HG03045 (cell line): ENCODE measurements around the gene JDP2.
A peak's percentile ranks its signal among the peaks of the same experiment; 100 is the strongest.

ENCODE experiments used
- ATAC-seq: cut with Tn5 transposase; IDR thresholded peaks from one replicate; pipeline ENCODE4 v1.9.1; 2021; ENCODE audit warnings: mild to moderate bottlenecking, moderate library complexity; ENCODE audit not compliant: unreplicated experiment

JDP2 gene

DNA sequence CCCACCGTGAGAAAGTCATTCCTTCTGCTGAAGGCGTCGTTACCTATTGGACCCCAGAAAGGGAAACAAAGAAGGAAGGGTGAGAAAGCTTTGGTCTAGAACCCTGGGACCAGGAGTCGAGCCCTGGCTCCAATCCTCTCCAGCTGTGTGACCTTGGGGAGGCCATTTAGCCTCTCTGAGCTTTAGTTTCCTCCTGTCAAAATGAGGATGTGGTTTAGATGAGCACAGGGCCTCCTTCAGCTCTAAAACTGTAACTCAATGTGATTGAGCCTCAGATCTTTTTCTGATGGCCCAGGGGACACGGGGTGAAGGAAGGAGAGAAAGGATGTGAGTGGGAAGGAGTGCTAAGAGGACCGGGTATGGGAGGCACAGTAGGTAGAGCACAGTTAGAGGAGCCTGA is 7.7 kb downstream of the JDP2 start:
- ATAC-seq, result no peak

DNA sequence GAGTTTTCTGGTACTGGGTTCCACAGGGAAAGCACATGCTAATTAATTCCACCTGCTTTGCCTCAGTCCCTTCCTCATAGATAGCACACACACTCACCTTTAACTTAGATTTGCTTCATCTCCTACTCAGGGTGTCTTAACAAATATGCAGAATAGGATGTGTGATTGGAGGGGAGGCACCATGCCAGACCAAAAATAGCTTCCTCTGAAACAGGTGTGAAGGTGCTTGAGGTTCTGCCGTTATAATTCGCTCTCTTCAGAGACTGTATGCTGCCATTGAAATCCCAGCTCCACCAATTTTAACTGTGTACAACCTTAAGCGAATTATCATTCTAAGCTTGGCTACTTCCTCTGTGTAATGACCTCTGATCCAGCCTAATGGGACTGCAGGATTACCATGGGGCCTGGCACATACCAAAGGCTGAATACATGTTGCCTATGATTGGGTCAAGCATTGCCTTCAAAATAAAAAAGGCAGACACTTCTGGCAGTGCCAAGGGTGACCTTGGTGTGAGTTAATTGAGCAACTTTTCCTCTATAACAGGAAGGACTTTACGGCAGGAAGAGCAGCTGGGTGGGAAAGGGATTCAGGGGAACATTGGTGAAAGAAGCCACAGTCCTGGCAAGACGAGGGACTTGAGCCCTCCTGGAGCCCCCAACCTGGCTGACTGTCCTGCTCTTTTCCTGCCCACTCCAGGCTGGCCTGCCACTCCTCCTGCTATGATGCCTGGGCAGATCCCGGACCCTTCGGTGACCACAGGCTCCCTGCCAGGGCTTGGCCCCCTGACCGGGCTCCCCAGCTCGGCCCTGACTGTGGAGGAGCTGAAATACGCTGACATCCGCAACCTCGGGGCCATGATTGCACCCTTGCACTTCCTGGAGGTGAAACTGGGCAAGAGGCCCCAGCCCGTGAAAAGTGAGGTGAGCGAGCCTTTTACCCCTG is 9.7 kb downstream of the JDP2 start:
- no peak for ATAC-seq

DNA sequence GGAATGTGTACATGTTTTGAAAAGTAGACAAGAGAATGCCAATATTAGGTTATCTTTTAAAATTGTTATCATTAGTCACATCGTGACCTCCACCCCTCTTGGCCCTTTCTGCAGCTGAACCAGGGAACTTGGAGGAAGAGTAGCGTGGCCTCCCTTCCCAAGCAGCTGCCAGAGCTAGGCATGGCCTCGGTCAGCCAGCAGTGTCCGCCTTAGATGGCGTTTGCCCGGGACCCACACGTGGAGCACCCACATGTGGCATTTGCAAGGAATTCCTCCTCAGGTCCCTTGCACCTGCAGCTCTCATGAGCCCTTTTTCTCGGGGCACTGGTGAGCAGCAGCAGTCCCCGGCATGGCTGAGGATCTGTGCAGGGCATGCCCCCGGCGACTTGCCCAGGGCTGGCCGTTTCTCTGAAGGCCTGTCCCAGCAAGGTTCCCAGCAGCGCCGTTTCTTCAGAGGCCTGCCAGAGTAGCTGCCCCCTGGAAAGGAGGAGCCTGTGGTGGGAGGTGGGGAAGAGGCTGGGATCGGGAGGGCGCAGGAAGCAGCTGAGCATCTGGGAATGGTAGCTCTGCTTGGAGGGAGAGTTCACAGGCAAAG is 10.8 kb downstream of the JDP2 start:
- no peak for ATAC-seq

DNA sequence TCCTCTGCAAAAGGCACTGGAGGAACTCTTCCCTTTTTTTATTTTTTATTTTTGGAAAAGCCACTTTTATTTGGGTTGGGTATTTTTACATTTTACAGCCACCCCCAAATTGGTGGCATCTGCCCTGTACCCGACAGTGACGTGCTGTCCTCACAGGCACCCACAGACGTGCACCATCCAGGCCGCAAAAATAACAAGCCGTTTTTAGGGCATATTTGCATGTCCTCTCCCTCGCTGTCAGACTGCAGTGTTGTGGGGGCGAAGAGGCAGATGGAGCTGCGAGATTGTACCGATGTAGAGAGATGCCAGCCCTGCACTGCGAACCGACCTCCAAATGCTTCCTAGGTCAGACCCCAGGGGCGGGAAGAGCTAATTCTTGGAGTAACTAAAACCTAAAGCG is 12.2 kb downstream of the JDP2 start:
- peak; percentile 59 for ATAC-seq

DNA sequence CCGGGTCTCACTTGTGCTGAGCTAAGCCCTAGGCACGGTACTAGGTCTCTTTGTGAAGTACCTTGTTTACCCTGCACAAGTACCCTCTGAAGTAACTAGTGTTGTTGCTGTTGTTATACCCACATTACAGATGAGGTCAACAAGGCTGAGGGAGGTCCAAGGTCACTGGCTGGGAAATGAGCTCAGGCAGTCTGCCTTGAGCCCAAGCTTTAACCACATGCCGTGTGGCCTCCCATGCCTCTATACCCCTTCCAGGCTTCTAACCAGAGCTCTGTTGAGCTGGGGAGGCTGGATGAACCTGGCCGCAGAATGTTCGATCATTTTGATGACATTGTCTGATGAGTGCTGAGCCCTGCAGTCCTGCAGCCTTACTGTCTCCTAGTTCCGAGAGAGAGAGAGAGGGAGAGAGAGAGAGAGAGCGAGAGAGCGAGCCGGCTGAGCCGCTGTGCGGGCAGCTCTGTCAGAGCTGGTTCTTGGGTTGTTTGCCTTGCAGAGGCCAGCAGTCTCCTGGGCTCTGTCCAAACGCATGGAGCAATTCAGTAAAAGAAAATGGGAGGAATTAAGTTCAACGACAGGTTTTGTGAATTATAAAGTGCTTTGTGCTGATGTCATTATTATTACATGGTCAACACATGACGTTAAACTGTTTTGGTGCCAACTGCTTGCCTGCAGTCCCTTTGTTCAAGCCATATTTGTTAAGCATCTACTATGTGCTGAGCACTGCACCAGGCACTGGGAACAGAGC is 13.1 kb downstream of the JDP2 start:
- ATAC-seq, result no peak

DNA sequence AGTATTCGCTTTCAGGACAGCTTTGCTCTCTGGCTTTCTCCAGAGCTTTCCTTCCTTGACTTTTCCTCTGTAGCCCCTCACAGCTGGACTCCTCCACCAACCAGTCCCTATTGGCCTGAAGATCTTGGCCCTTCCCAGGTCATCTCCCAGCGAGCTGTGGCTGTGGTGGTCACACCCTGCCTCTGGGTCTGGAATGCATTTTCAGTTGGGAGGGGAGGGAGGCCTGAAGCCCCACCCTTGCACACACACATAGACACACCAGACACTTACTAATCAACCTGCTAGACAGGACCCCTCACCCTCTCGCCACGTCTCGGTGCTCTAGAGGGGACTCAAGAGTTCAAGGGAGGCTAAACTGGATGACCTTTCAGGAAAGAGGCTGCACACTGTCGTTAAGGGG is 13.9 kb downstream of the JDP2 start:
- ATAC-seq, result no peak

DNA sequence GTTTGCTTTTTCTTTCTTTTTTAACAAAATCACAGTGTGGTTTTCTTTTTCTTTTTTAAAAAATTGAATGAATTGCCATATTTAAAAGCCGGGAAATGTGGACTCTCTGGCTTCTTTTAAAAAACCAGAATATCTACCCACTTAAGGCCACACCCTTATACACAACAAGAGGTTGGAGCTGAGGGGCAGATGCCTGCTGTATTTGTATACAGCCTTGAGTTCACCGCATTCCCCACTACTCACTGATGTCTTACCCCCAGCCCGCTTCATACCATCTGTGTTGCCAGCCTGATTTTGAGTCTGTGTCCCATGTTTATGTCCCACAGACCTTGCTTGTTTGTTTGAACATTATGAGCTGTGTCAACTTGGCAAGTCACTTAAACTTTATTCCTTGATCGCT is 14.3 kb downstream of the JDP2 start:
- no peak for ATAC-seq

DNA sequence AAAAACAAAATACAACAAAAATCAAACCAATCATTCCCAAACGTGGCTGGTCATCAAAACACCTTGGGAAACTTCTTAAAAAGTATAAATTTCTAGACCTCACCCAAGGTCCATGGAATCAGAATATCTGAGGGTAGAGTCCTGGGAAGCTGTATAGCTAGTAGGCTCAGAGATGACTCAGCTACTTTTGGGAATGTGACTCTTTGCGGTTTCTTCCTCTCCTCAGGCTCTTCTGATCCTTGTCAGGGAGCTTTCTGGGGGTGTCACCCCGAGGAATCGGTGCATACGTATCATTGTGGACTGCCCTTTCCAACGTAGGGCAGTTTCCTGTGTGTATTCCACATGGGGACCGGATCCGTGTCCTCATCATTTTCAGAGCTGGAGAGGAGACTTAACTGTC is 14.8 kb downstream of the JDP2 start:
- no peak for ATAC-seq

DNA sequence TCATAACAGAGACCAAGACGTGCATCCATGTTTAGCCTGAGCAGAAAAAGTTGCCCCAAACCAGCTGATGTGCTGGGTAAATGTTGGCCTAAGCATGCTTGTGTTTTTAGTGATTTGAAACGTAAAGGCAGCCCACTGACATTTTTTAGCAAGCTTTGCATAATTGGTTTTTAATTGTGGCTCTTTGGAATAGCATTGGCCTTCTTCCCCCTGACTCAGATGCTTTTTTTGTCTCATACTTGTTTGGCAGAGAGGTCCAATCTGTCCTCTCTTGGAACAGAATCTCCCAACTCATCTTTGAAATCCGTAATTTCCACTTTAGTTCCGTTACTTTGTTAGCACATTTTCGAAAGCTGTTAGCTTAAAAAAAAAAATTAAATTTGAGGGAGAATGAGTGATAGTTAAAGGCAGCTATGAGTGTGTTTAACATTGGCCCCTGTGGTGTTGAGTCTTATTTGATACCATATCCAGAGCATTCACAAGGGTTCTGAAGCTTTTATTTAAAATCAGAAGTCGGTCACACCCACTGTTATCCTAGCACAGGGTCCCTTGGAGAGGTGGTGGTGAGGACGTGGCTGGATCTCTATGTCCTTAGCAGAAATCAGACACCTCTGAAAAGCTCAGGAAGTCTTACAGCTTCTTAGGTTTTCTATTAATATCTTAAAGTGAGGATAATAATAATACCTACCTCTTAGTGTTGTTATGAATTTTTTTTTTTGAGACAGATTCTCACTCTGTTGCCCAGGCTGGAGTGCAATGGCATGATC is 15.6 kb downstream of the JDP2 start:
- ATAC-seq, result no peak

DNA sequence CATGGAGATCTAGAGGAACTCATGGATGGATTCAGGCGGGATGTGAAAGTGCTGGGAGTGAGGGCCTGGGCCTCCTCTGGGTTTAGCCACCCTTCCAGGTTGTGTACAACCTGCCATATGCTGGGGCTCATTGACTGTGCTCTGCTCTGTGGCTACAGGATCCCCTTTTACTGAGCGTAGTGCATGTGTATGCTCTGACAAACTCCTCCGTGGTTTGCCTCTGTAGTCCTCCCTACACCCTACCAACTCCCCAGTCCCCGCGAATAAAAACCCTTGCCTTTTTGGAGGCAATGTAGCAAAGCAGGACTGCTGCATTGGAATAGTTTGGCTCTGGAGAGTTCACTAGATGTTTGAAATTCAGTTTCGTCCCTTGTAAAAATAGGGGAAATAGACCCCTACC is 17.4 kb downstream of the JDP2 start:
- ATAC-seq, result no peak

DNA sequence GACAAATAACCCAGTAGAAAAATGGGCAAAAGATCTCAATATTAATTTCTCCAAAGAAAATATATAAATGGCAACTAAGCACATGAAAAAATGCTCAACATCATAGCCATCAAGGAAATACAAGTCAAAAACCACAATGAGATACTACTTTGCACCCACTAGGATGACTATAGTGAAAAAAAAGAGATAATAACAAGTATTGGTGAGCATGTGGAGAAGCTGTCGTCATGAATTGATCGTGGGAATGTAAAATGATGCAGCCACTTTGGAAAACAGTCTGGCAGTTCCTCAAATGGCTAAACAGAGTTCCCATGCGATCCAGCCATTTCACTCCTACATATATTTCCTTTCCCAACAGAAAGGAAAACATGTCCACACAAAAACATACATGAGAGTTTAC is 18.1 kb downstream of the JDP2 start:
- ATAC-seq, result no peak

DNA sequence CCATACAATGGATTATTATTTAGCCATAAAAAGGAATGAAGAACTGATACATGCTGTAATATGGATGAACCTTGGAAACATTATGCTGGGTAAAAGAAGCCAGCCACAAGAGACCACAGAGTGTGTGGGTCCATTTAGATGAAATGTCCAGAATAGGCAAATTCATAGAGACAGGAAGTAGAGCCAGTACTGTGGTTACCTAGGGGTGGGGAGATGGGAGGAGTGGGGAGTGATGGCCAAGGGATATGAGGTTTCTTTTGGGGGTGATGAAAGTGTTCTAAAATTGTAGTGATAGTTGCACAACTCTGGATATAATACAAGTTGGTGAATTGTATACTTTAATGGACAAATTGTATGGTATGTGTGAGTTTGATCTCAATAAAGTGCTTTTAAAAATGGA is 18.6 kb downstream of the JDP2 start:
- no peak for ATAC-seq

DNA sequence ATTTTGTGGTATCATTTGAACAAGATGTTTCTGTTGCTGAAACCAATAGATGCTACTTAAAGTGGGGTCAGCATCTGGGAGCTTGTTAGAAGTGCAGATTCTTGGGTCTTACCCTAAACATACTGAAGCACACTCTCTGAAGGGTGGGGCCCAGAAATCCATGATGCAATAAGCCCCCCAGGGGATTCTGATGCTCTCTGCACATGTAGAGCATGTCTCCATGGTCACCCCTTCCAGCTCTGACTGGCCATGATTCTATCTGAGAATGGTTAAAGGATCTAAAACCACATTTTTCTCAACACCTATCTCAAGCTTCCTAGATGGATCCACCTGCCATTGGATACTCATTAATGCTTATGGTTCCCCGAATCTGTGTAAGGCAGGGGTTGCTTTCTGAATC is 20.4 kb downstream of the JDP2 start:
- ATAC-seq, result no peak

DNA sequence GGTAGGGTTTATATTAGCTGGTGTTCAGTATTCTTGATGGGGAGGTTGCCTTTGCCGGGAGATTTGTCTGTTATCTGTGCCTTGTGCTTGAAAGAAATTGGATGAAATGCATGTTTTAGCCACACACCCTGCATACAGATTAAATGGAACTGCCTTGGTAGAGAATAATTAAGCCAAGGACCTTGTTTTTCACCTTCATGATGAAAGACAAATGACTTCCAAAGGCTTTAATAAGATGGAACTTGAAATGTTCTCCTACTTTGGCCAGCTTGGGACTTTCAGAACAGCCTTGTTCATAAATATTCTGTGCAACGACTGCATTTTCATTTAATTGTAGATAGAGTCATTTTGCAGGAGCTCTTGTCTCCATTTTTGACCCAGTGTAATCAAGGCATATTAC is 21.2 kb downstream of the JDP2 start:
- ATAC-seq, result no peak

DNA sequence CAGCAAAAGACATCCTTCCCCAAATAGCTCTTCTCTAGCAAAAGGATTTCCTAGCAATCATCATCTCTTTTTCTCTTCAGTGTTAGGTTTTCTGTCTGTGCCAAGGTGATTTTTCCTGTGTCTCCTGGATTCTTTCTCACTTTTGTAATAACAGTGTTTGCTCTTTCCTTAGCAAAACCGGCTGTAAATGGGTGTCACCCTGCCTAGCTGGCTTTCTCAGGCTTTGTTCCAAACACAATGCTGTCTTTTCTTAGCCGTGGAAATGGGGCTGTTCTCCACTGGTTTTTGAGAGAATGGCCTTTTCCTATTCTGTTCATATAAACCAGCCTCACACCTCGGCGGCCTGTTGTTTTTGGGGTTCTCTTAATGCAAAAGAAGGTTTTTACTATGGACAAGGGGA is 21.9 kb downstream of the JDP2 start:
- ATAC-seq, result no peak

DNA sequence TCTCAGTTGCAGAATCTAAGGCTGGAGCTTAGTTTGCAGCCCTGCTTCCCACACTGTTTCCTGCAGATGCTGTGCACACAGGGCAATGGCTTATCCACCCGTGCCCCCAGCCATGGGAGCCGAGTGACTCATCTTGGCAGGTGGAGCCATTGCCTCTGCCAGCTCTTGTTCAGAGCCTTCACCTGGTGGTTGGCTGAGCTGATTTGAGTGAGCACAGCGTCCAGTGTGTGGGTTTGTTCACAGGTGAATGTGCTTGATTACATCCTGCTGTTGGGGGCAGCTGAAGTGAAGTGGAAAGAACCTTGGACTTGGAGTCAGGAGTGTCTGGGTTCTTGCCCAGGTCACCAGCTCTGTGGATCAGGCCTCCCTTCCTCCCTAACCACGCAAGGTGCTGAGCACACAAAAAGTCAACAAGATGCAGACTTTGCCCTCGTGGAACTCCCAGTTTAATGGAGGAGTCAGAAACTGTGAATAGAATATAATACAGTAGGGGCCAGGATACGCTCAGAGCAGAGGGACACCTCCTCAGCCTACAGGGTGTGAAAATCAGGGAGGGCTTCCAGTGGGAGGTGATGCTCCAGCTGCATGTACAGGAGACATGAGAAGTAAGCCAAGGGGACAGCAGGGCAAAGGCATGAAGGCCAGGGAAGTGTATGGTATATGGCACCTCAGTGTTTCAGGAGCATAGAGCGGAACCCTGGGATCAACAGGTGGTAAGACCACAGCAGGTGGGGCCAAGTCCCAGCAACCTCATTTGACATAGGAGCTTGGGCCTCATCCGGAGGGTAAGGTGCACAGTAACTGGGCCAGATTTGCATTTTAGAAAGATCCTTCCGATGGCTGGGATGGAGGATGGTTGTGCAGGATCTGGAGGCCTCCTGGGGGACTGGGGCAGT is 22.8 kb downstream of the JDP2 start:
- no peak for ATAC-seq

DNA sequence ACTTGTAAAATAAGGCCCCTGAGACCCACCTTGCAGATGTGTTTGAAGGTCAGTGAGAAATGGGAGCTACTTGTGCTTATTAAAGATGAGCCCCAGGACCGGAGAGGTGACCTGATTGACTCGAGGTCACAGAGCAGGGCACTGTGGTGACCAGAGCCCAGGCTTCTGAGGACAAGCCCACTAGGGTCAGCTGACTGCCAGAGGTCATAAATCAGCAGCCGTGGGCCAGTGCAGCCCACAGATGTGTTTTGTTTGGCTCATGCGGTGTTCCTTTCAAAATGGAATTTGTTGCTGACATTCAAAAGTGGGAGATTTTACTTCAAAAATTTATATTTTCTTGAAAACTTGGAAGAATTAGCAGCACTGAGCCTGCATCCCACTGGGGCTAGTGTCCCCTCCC is 24.5 kb downstream of the JDP2 start:
- ATAC-seq, result no peak

DNA sequence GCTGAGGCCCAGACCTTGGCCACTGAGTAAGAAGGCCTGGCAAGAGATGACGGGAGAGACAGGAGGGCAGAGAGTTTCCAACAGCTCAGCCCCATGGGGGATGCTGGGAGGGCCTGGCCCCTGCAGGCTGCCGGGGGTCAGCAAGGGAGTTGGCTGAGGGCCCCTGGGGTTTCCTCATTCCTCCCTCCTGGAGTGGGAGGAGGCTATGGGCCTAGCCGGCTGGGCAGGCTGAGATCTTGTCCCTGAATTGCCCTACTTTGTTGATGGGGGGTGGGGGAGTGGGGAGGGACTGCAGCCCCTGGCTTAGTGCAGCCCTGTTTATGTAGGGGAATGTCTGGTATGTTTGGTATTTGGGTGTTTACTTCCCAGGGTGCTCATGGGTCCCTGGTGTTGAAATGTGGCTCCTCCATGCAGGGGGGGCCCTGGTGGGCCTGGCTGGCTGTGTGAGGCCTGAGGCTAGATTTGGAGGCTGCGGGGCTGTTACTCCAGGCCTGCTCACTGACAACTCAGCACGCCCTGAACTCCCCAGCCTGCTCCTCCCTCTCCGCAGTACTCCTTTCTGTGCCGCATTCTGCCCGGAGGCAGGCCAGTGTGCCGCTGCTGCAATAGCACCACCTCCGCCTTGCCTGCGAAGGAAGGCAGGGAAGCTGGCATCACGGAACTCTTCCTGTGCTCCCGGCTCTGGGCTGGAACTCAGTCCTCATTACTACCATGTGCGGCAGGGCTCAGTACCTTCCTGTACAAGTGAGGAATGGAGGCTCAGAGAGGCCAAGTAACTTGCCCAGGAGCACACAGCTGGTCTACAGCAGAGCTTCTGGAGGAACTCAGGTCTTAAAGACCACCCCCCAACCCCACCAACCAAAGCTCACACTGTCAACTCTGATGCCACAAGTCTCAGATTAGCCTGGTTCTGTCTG is 25.3 kb downstream of the JDP2 start:
- ATAC-seq, result no peak

DNA sequence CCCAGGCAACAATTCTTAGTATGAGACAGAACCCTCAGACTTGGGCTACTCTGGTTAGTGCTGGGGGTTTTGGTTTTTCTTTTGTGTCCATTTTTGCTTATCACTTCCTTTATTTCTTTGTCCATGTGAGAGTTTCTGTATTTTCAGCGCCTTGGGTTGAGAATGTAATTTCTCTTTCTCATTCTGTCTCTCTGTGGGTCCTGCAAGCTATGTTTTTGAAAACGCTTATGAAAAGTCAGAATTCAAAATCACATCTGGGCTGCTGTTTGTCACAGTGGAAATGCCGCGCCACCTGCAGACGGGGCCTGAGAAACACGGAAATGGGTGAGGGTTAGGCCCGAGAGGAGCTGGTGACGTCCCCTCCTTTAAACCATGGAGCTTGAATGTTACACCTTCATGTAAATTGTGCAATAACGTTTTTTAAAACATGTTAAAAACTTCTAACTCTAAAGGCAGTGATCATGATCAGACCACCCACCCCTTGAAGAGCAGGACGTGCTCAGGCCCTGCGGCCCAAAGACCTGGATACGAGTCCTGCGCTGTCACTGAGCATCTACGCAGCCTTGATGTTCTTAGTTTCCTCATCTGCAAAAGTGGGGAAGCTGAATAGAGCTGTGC is 26.1 kb downstream of the JDP2 start:
- peak; percentile 44 for ATAC-seq
